Astrocyte of the cerebellum (primary cell): Measurements from ENCODE around the gene ANKRD63.

Experiments used
- DNase-seq: peaks from one replicate; pipeline ENCODE4 v3.0.0-alpha.2; 2011; ENCODE audit warnings: low read depth
- H3K4me3 ChIP-seq: 2 replicates; pipeline ENCODE4 v1.5.1; 2011; ENCODE audit warnings: mild to moderate bottlenecking, low read depth, low read length, moderate library complexity
- in situ Hi-C: cut with HindIII; loops from 2 replicates; pipeline ENCODE4 v1.10.0; 2017; ENCODE audit warnings: low sequenced_read_pairs
- TF ChIP-seq, protein P1 (sequence below): IDR thresholded peaks from 2 replicates; pipeline ENCODE4 v1.5.1; 2012; ENCODE audit warnings: low read length, low read depth, moderate library complexity, mild to moderate bottlenecking; ENCODE audit errors: missing control alignments

Gene ANKRD63

DNA sequence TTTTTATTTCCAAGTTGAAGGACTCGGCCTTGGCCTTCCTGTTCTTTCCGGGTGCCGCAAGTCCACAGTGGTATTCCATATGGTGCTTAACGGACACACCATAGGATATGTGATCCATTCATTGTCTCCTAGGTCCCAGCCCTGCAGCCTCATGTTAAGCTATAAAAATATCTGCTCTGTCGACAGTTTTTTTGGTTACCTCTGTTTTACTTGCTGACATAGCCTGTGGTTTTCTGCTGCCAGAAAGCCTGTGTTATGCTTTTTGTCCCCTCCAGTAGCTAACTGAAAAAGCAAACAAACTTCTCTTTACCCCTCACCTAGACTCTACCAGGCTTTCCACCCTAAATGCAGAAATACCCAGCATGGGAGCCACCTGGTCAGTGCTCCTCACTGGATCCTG is 45.9 kb upstream of the ANKRD63 start:
- TF ChIP-seq, protein P1, sequence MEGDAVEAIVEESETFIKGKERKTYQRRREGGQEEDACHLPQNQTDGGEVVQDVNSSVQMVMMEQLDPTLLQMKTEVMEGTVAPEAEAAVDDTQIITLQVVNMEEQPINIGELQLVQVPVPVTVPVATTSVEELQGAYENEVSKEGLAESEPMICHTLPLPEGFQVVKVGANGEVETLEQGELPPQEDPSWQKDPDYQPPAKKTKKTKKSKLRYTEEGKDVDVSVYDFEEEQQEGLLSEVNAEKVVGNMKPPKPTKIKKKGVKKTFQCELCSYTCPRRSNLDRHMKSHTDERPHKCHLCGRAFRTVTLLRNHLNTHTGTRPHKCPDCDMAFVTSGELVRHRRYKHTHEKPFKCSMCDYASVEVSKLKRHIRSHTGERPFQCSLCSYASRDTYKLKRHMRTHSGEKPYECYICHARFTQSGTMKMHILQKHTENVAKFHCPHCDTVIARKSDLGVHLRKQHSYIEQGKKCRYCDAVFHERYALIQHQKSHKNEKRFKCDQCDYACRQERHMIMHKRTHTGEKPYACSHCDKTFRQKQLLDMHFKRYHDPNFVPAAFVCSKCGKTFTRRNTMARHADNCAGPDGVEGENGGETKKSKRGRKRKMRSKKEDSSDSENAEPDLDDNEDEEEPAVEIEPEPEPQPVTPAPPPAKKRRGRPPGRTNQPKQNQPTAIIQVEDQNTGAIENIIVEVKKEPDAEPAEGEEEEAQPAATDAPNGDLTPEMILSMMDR = no peak
- no peak for DNase-seq
- in situ Hi-C loops = loop anchor here (5.0 kb wide), 1 partner anchor 59 kb away; no protein-coding TSS in a partner anchor
- no peak overlapping the region for H3K4me3 ChIP-seq

DNA sequence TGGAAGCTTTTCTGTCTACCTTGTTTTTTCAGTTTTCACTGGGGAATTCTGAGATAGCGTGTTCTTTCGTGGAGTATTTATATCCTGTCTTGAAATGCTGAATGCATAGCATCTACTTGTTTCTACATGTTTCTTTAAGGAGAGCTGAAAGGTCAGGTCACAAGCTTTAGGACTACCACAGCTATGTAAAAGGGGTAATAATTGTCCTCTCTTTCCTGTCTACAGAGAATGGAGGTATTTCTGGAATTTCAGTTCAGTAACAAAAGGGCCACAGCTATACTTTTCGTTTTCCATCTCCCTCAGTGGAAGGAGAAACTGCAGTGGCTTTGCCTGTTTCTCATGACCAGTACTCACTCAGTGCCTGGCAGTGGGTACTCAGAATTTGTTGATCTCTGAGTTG is 45.3 kb upstream of the ANKRD63 start:
- no peak for DNase-seq
- H3K4me3 ChIP-seq = no peak overlapping the region
- TF ChIP-seq, protein P1 = no peak
- in situ Hi-C loops = loop anchor here (5.0 kb wide), 1 partner anchor 59 kb away; no protein-coding TSS in a partner anchor

DNA sequence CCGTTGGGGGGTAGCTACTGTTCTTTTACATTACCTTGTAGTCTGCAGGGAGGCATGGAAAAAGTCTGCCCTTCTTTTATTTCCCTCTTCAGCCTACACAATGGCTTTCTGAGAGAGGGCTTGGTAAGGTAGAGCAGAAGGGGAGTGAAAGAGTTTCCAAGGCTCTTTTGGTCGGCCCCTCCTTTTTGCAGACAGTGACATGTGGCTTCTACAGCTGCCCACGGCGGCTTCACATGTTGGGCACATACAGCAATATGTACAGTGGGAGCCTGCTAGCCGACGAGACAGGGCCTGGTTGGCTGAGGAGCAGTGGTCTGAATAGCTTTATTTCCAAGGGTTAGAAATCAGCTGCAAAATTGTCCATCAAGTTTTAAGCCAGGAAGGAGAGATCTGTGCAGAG is 44.6 kb upstream of the ANKRD63 start:
- no peak for DNase-seq
- in situ Hi-C loops = loop anchor here (5.0 kb wide), 1 partner anchor 60 kb away; no protein-coding TSS in a partner anchor
- H3K4me3 ChIP-seq = no peak overlapping the region
- TF ChIP-seq, protein P1 = no peak

DNA sequence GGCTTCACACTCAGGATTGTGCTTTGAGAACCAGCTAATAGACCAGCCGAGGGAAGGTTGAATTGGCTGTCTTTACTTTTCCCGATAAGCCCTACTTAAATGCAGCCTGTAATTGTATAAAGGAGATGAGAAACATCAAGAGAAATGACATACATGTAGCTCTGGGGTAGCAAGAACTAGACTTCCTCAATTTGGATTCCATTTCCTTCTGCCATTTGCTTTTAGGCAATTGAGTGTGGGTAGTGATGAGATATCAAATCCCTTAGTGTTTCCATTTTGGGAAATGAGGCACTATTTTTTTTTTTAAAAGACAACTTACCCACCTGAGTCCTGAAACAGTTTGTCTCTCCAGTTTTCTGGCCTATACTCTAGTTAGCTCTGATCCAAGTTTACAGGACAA is 42.8 kb upstream of the ANKRD63 start:
- H3K4me3 ChIP-seq = no peak overlapping the region
- TF ChIP-seq, protein P1 = no peak
- in situ Hi-C loops = loop anchor here (5.0 kb wide), 1 partner anchor 62 kb away; no protein-coding TSS in a partner anchor
- no peak for DNase-seq

DNA sequence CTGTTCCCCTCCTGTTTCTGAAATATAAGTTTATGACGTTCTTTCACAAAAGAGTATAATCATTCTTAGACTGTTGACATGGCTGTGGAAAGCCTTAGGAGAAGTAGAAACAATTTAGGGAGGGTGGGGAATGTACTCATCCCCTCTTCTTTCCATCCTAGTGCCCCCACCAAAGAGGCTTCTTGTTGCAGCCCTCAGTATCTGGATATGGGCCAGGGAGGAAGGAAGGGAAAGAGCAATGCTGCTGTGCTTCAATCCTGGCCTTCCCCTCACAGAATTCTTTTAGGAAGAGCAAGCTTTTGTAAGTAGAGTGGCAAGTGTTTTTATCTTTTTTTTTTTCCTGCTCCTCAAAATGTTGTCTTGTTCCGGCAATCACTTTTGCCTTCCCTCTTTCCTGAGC is 42.3 kb upstream of the ANKRD63 start:
- TF ChIP-seq, protein P1 = no peak
- peak overlapping the region; percentile 58 for H3K4me3 ChIP-seq
- in situ Hi-C loops = loop anchor here (5.0 kb wide), 1 partner anchor 62 kb away; no protein-coding TSS in a partner anchor

DNA sequence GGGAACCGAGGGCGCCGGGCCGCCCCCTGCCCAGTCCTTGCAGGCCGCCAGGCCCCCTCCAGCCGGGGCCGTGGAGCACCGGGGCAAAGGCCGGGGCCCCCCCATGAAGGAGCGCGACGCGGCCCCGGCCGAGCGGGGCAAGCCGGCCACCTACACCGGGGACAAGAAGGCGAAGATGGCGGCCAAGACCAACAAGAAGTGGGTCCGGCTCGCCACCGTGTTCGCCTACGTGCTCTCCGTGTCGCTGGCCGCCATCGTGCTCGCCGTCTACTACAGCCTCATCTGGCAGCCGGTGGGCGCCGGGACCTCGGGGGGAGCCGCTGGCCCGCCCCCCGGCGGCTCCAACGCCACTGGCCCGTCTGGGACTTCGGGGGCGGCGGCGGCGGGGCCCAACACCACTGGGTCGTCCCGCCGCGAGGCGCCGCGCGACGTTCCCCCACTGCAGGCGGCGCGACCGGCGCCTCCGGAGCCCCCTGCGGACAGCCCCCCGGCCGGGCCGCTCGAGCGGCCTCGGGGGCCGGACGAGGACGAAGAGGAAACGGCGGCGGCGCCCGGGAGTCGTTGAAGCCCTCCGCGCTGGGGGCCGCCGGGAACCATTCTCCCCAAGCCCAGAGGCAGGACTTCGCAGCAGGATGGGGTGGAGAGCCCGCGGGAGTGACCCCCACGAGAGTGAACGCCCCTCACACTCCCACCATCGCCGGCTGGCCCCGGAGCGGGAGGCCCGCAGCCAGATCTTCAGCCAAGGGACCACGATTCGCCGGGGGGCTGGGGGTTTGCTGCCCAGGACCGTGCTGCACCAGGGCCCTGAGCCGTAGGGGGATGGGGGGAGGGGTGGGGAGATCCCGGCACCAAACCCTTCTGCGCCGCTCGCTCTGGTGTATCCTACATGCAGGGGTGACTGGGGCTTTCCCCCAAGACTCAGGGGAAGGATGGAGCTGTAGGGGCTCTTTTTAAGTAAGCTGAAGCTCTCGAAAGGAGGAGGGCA is 41.4 kb upstream of the ANKRD63 start:
- TF ChIP-seq, protein P1 = no peak
- no peak for DNase-seq
- H3K4me3 ChIP-seq = peak overlapping the region; percentile 58
- in situ Hi-C loops = loop anchor here (5.0 kb wide), 1 partner anchor 98 kb away; no protein-coding TSS in a partner anchor

More for the DNA sequence above, 42.3 kb upstream of the ANKRD63 start:
- no peak for DNase-seq
